Tibial nerve (tissue), 4 donors: ENCODE results near the gene LMO7. TPM values are rescaled to one million over a fixed set of nuclear protein-coding genes. Genes with fewer than 3 reads are reported as not detected.
"Not testable (repeated sequence)": the region's sequence is repeated elsewhere in the genome, so short reads cannot be mapped to it uniquely, and the experiment has no call there.

Experiments
- DNase-seq, 2 donors: peaks; one replicate each; pipeline ENCODE4 v3.0.0-alpha.2; 2019; ENCODE audit warnings: low spot score in 2 of 2
- H3K27ac ChIP-seq, 4 donors: fragments of 200-600 bp; sonication (generic) in 3 of 4; one replicate each; pipeline ENCODE4 v1.5.1; 2017 to 2019; ENCODE audit warnings: mild to moderate bottlenecking in 1 of 4
- H3K27me3 ChIP-seq, 2 donors: fragments of 200-600 bp; sonication (generic) in 1 of 2; one replicate each; pipeline versions ENCODE4 v1.5.1 to v1.6.0; 2017 to 2019
- H3K36me3 ChIP-seq, 3 donors: fragments of 200-600 bp; sonication (generic); one replicate each; pipeline ENCODE4 v1.5.1; 2018 to 2019
- H3K4me1 ChIP-seq, 4 donors: fragments of 200-600 bp; sonication (generic) in 3 of 4; one replicate each; pipeline ENCODE4 v1.5.1; 2017 to 2019
- H3K4me3 ChIP-seq, 4 donors: fragments of 200-600 bp; sonication (generic) in 3 of 4; one replicate each; pipeline ENCODE4 v1.5.1; 2017 to 2019; ENCODE audit warnings: mild to moderate bottlenecking in 1 of 4, moderate library complexity in 1 of 4
- H3K9me3 ChIP-seq, 4 donors: fragments of 200-600 bp; sonication (generic) in 3 of 4; one replicate each; pipeline ENCODE4 v1.5.1; 2017 to 2019
- CTCF ChIP-seq, 5 experiments: fragments of 200-600 bp in 3 of 5; fragments of 450-650 bp in 2 of 5; sonication (generic) in 3 of 5; IDR thresholded peaks; one replicate each; pipeline ENCODE4 v1.5.1; 2016 to 2019; ENCODE audit warnings: antibody characterized with exemption in 5 of 5, mild to moderate bottlenecking in 3 of 5, moderate library complexity in 2 of 5
- EP300 ChIP-seq, 2 donors: sonication (generic); formaldehyde crosslinking; IDR thresholded peaks; one replicate each; pipeline ENCODE4 v1.6.1; 2017; ENCODE audit warnings: antibody characterized with exemption in 2 of 2, mild to moderate bottlenecking in 1 of 2
- POLR2A ChIP-seq, 2 donors: fragments of 450-650 bp; IDR thresholded peaks; one replicate each; pipeline ENCODE4 v1.6.1; 2017; ENCODE audit warnings: antibody characterized with exemption in 2 of 2, mild to moderate bottlenecking in 2 of 2, moderate library complexity in 2 of 2
- WGBS, 2 donors: methylation state at CpG; one replicate each; pipeline ENCODE4 v1.1.5; 2018; 5-methylcytosine and 5-hydroxymethylcytosine counted together
- total RNA-seq, 4 donors: library from RNA; depleted of rRNA; stranded (reverse); fragments of >200 nt; gene quantifications; one replicate each; pipeline ENCODE4 v1.1.0, GENCODE V29; 2016

LMO7 gene
- total RNA-seq, 4 donors from 2014 or later: 149 to 311 (median 236) TPM

GRCh38 chr13:75666646-75667351 is 30.7 kb downstream of the LMO7 start:
- H3K27me3 ChIP-seq: no peaks in the 10 kb centered on the region
- DNase-seq: no peak

GRCh38 chr13:75669706-75670105 is 33.6 kb downstream of the LMO7 start:
- no peak for DNase-seq
- Histone ChIP-seq H3K36me3 (no peaks in the 10 kb centered on the region), H3K27ac (peak overlapping the region in 3 of 4 donors; percentile 5 to 63 (median 61)), H3K27me3 (no peaks in the 10 kb centered on the region), H3K4me1 (peaks cover 0 to 11% (median 2%) of the 10 kb centered on the region in 4 donors), H3K4me3 (no peak overlapping the region), H3K9me3 (no peaks in the 10 kb centered on the region)
- no peak for TF ChIP-seq POLR2A (IDR thresholded peaks at IDR 0.05)
- TF ChIP-seq EP300 (IDR thresholded peaks at IDR 0.05): no peak
- no peak for TF ChIP-seq CTCF (IDR thresholded peaks at IDR 0.05)

More at GRCh38 chr13:75666646-75667351, 30.7 kb downstream of the LMO7 start:
- TF ChIP-seq EP300 (IDR thresholded peaks at IDR 0.05) (no peak), CTCF (IDR thresholded peaks at IDR 0.05) (no peak), POLR2A (IDR thresholded peaks at IDR 0.05) (no peak)
- Histone ChIP-seq H3K36me3 (no peaks in the 10 kb centered on the region), H3K4me1 (peaks cover 0 to 7% (median 0%) of the 10 kb centered on the region in 4 donors), H3K9me3 (no peaks in the 10 kb centered on the region), H3K27ac (no peak overlapping the region), H3K4me3 (no peak overlapping the region)
- WGBS, 2 donors: 35 to 41% methylated on average over 1 of the region's 1 CpG

- WGBS, 2 donors: 69 to 73% methylated on average over 1 of the region's 1 CpG
- no peak for DNase-seq
- peaks cover 0 to 11% (median 2%) of the 10 kb centered on the region in 4 donors for H3K4me1 ChIP-seq
These were observed 34.4 kb downstream of the LMO7 start for GRCh38 chr13:75670496-75670895.

GRCh38 chr13:75675421-75675820 is 39.3 kb downstream of the LMO7 start:
- no peak for TF ChIP-seq CTCF (IDR thresholded peaks at IDR 0.05)
- TF ChIP-seq POLR2A (IDR thresholded peaks at IDR 0.05): no peak
- no peak for TF ChIP-seq EP300 (IDR thresholded peaks at IDR 0.05)
- H3K27ac ChIP-seq: peak overlapping the region; percentile 4 to 73 (median 46)
- no peak for DNase-seq
- H3K27me3 ChIP-seq: no peaks in the 10 kb centered on the region
- no peaks in the 10 kb centered on the region for H3K9me3 ChIP-seq
- no peaks in the 10 kb centered on the region for H3K36me3 ChIP-seq
- H3K4me1 ChIP-seq: peaks cover 0 to 15% (median 2%) of the 10 kb centered on the region in 4 donors
- peak overlapping the region in 3 of 4 donors; percentile 11 to 36 (median 32) for H3K4me3 ChIP-seq

More at GRCh38 chr13:75670496-75670895, 34.4 kb downstream of the LMO7 start:
- no peaks in the 10 kb centered on the region for H3K36me3 ChIP-seq
- no peaks in the 10 kb centered on the region for H3K27me3 ChIP-seq
- no peak overlapping the region for H3K4me3 ChIP-seq
- H3K27ac ChIP-seq: peak overlapping the region in 2 of 4 donors; percentile 61 to 63
- H3K9me3 ChIP-seq: no peaks in the 10 kb centered on the region
- no peak for TF ChIP-seq EP300 (IDR thresholded peaks at IDR 0.05)
- no peak for TF ChIP-seq CTCF (IDR thresholded peaks at IDR 0.05)
- TF ChIP-seq POLR2A (IDR thresholded peaks at IDR 0.05): no peak

DNA sequence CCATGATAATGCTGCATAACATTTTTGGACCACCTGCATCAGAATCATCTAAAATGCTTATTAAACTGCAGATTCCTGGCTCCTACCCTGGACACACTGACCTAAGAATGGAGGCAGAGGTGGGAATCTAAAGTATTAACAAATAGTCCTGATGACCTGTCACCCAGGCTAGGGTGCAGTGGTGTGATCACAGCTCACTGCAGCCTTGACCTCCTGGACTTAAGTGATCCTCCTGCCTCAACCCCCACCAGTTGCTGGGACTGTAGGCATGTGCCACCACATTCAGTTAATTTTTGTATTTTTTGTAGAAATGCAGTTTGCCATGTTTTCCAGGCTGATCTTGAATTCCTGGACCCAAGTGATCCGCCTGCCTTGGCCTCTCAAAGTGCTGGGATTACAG is 43.3 kb downstream of the LMO7 start:
- WGBS, 2 donors: 100% methylated on average over 1 of the region's 1 CpG
- H3K9me3 ChIP-seq: no peaks in the 10 kb centered on the region
- DNase-seq: no peak

DNA sequence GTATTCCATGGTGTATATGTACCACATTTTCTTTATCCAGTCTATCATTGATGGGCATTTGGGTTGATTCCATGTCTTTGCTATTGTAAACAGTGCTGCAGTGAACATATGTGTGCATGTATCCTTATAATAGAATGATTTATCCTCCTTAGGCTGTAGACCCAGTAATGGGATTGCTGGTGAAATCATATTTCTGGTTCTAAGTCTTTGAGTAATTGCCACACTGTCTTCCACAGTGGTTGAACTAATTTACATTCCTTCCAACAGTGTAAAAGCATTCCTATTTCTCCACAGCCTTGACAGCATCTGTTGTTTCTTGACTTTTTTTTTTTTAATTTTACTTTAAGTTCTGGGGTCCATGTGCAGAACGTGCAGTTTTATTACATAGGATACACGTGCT is 44.1 kb downstream of the LMO7 start:
- not testable (repeated sequence) for H3K4me3 ChIP-seq, H3K27me3 ChIP-seq, H3K36me3 ChIP-seq, DNase-seq, H3K27ac ChIP-seq, H3K9me3 ChIP-seq
- 95% methylated on average over 2 of the region's 2 CpGs for WGBS, 2 donors
- H3K4me1 ChIP-seq: peaks cover 0 to 13% (median 0%) of the 10 kb centered on the region in 4 donors

More for the DNA sequence above, 43.3 kb downstream of the LMO7 start:
- H3K4me1 ChIP-seq: peaks cover 0 to 11% (median 0%) of the 10 kb centered on the region in 4 donors
- H3K27ac ChIP-seq: no peak overlapping the region
- H3K4me3 ChIP-seq: no peak overlapping the region
- H3K36me3 ChIP-seq: no peaks in the 10 kb centered on the region
- no peaks in the 10 kb centered on the region for H3K27me3 ChIP-seq
- TF ChIP-seq EP300 (IDR thresholded peaks at IDR 0.05): no peak
- no peak for TF ChIP-seq POLR2A (IDR thresholded peaks at IDR 0.05)
- TF ChIP-seq CTCF (IDR thresholded peaks at IDR 0.05): no peak
